Measurements from ENCODE around the gene TRMT112. TPM values are rescaled to one million over a fixed set of nuclear protein-coding genes. Genes with fewer than 3 reads are reported as not detected.

The TRMT112 gene
- polyA plus RNA-seq, 1 donor from 2014 or later = 335 TPM

DNA sequence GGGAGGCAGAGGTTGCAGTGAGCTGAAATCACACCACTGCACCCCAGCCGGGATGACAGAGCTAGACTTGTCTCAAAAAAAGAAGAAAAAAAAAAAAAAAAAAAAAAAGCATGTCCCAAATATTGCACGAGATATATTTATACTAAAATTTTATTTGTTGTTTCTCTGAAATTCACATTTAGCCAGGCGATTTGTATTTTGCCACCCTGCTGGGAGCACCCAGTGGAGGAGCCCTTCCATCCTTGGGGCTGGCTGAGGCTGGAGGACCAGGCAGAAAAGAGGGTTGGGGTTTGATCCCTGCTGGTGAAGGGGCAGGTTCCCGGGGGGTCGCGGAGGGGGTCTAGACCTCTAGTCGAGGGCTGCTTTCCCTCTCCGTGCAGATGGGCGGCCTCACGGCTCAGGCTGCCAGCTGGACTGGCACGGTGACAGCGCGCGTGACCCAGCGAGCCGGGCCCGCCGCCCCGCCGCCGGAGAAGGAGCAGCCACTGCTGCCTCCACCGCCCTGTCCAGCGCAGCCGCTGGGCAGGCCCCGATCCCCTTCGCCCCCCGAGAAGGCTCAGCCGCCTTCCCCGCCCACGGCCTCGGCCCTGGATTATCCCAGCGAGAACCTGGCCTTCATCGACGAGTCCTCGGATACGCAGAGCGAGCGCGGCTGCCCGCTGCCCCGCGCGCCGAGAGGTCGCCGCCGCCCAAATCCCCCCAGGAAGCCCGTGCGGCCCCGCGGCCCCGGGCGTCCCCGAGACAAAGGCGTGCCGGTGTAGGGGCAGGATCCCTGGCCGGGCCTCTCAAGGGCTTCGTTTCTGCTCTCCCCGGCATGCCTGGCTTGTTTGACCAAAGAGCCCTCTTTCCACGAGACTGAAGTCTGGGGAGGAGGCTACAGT is 18.2 kb downstream of the TRMT112 start:
- no peak for TF ChIP-seq REST (IDR thresholded peaks at IDR 0.05; ENCODE audit: borderline replicate concordance)
- no peak for TF ChIP-seq EP300 (conservative IDR thresholded peaks at IDR 0.05; ENCODE audit: poor library complexity, severe bottlenecking)
- peak; percentile 61 for TF ChIP-seq EZH2 (IDR thresholded peaks at IDR 0.05; ENCODE audit: borderline replicate concordance, insufficient read depth, low read length, poor library complexity, severe bottlenecking)
- H3K27ac ChIP-seq (ENCODE audit: low read length) = no peak overlapping the region
- H3K9me3 ChIP-seq (ENCODE audit: low read length) = no peaks in the 10 kb centered on the region
- H3K9ac ChIP-seq (ENCODE audit: low read length) = no peak overlapping the region
- no peak overlapping the region for H3K4me2 ChIP-seq (ENCODE audit: low read length)
- no peaks in the 10 kb centered on the region for H3K36me3 ChIP-seq (ENCODE audit: insufficient read depth, low read length)
- H2AFZ ChIP-seq (ENCODE audit: low read depth, low read length) = no peak overlapping the region
- peaks cover 77% of the 10 kb centered on the region for H3K27me3 ChIP-seq (ENCODE audit: insufficient read depth, low read depth, low read length)
- H3F3A ChIP-seq (ENCODE audit: insufficient read depth, low read length, poor library complexity, severe bottlenecking) = no peaks in the 10 kb centered on the region
- no peaks in the 10 kb centered on the region for H3K79me2 ChIP-seq (replicated peaks; ENCODE audit: insufficient read depth, low read length)
- H3K4me3 ChIP-seq (ENCODE audit: low read length) = no peak overlapping the region
- H3K9me2 ChIP-seq (ENCODE audit: insufficient read depth, low read length) = no peaks in the 10 kb centered on the region
- no peaks in the 10 kb centered on the region for H4K20me1 ChIP-seq (ENCODE audit: insufficient read depth)

DNA sequence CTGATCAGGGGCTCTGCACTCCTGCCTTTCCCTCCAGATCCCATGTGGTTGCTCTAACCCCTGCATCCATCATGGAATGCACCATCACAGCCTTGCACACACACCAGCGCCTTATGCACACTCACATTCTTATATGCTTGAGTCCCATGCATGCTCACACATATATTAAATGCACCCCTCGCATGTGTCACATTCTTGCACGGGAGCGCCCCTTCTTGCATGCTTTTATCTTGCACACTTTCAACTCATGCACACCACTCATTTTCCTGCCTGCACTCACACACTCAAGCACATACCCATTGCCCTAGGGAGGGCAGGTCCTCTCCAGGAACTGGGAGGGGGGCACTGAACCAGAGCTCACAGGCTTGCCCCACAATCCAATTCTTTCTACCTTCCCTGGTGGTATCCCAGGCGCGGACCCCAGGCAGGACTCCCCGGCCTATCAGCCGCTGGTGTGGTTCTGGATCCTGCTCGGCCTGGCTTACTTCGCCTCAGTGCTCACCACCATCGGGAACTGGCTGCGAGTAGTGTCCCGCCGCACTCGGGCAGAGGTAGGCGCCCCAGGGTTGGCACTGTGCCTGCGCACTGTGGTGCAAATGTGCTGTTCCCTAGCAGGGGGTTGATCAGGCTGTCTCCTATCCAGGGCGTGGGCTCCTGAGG is 19.5 kb downstream of the TRMT112 start:
- Histone ChIP-seq H3K27ac (ENCODE audit: low read length) (no peak overlapping the region), H3K79me2 (replicated peaks; ENCODE audit: insufficient read depth, low read length) (no peaks in the 10 kb centered on the region), H3K36me3 (ENCODE audit: insufficient read depth, low read length) (no peaks in the 10 kb centered on the region), H3K9ac (ENCODE audit: low read length) (no peak overlapping the region), H3K4me2 (ENCODE audit: low read length) (no peak overlapping the region), H3K9me2 (ENCODE audit: insufficient read depth, low read length) (no peaks in the 10 kb centered on the region), H3K27me3 (ENCODE audit: insufficient read depth, low read depth, low read length) (peaks cover 89% of the 10 kb centered on the region), H3K9me3 (ENCODE audit: low read length) (no peaks in the 10 kb centered on the region), H4K20me1 (ENCODE audit: insufficient read depth) (no peaks in the 10 kb centered on the region), H3F3A (ENCODE audit: insufficient read depth, low read length, poor library complexity, severe bottlenecking) (no peaks in the 10 kb centered on the region), H2AFZ (ENCODE audit: low read depth, low read length) (no peak overlapping the region), H3K4me3 (ENCODE audit: low read length) (no peak overlapping the region)
- TF ChIP-seq EP300 (conservative IDR thresholded peaks at IDR 0.05; ENCODE audit: poor library complexity, severe bottlenecking) = no peak
- no peak for TF ChIP-seq POLR2AphosphoS5 (IDR thresholded peaks at IDR 0.05)
- TF ChIP-seq TAF1 (IDR thresholded peaks at IDR 0.05; ENCODE audit: low read depth) = no peak
- no peak for TF ChIP-seq MXI1 (conservative IDR thresholded peaks at IDR 0.05; ENCODE audit: poor library complexity, severe bottlenecking)
- no peak for TF ChIP-seq SMC3 (conservative IDR thresholded peaks at IDR 0.05; ENCODE audit: poor library complexity)
- TF ChIP-seq, protein P1, sequence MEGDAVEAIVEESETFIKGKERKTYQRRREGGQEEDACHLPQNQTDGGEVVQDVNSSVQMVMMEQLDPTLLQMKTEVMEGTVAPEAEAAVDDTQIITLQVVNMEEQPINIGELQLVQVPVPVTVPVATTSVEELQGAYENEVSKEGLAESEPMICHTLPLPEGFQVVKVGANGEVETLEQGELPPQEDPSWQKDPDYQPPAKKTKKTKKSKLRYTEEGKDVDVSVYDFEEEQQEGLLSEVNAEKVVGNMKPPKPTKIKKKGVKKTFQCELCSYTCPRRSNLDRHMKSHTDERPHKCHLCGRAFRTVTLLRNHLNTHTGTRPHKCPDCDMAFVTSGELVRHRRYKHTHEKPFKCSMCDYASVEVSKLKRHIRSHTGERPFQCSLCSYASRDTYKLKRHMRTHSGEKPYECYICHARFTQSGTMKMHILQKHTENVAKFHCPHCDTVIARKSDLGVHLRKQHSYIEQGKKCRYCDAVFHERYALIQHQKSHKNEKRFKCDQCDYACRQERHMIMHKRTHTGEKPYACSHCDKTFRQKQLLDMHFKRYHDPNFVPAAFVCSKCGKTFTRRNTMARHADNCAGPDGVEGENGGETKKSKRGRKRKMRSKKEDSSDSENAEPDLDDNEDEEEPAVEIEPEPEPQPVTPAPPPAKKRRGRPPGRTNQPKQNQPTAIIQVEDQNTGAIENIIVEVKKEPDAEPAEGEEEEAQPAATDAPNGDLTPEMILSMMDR (IDR thresholded peaks at IDR 0.05; ENCODE audit: poor library complexity, severe bottlenecking) = no peak
- peak; percentile 43 for TF ChIP-seq EZH2 (IDR thresholded peaks at IDR 0.05; ENCODE audit: borderline replicate concordance, insufficient read depth, low read length, poor library complexity, severe bottlenecking)
- TF ChIP-seq RAD21 (conservative IDR thresholded peaks at IDR 0.05) = no peak
